Activated T-cell treated with anti-CD3 and anti-CD28 coated beads for 4 hours (primary cell): ENCODE data around the gene KRT81.

ENCODE experiments used
- DNase-seq: peaks from one replicate; pipeline ENCODE4 v3.0.0-alpha.2; 2020

The KRT81 gene

DNA sequence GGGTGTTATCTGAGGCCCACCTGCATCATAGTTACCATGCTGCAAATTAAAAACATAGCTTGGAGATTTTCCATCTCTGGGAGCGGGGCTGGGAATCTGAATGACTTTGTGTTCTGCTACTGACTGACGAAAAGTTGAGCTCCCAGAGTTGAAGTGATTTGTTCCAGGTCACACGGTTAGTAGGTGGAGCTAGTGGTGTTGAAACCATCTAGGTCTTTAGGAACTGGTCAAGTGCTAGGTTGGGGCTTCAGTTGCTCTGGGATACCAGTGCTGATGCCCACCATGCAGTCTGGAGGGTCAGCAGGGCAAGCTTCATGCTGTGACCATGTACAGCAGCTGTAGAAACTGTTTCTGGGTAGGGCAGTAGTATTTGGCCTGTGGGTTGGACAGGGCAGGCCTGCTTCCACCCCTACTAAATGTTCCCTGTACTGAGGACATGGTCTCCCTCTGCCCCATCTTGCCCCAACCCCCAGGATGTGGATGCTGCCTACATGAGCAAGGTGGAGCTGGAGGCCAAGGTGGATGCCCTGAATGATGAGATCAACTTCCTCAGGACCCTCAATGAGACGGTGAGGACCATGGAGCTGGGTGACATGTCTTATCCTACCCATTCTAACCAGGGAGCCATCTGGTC, 53.0 kb downstream of the KRT81 start:
- no peak for DNase-seq

DNA sequence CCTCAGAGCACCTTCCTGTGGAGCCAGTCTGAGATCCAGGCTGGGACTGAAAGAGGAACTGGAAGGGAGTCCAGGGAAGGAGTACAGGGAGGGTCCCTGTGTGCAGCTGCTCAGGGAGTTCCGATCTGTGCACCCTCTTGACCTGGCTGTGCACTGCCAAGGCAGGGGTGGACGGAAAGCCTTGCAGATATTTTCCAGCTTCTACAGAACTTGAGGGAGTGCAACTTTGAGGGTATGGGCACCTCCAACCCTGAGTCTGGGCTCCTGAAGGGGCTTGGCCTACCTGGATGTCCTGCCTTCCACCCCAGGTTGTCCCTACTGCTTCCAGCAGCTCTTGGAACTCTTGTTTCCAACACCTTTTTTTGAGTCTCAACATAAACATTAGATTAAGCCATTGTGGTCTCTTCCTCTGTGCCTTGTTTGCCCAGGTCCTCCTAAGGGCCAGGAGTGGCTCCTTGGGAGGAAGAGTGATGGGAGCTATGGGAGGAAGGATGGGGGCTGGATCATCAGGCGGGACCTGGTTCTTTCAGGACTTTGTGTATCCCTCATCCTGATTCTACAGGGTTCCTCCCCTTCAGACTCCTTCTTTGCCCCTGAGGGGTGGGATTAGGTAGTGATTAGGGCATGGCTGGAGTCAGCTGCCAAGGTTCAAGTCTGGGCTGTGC, 54.8 kb downstream of the KRT81 start:
- DNase-seq: no peak
